ENCODE data around the gene ESYT2.

- TF ChIP-seq POLR2AphosphoS5 (IDR thresholded peaks at IDR 0.05) (no peak), CTCF (IDR thresholded peaks at IDR 0.05) (no peak), POLR2A (IDR thresholded peaks at IDR 0.05) (no peak)
These were observed 25.0 kb downstream of the ESYT2 start for GRCh38 chr7:158804335-158804734.
